ENCODE measurements around the gene DNAL1.
A peak's percentile ranks its signal among the peaks of the same experiment; 100 is the strongest.

DNAL1 gene

DNA sequence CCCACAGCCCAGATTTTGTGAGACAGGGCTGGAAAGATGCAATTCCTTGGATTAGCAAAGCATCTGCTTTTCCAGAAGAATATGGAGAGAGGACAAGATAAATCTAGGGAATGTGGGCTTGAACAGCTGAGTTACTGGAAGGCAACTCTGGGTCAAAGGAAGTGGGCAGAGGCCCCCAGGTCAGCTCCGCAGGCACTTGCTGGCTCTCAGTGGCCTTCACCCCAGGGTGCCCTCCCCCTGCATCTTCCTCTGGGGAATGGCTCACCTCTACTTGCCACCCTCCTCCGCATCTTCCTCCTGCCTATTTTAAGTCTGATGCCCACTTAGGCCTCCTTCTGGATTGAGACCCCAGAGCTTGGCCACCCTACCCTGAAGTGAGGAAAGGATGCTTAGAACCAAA is 79.9 kb downstream of the DNAL1 start:
- no peak for DNase-seq (ENCODE audit: low spot score)

DNA sequence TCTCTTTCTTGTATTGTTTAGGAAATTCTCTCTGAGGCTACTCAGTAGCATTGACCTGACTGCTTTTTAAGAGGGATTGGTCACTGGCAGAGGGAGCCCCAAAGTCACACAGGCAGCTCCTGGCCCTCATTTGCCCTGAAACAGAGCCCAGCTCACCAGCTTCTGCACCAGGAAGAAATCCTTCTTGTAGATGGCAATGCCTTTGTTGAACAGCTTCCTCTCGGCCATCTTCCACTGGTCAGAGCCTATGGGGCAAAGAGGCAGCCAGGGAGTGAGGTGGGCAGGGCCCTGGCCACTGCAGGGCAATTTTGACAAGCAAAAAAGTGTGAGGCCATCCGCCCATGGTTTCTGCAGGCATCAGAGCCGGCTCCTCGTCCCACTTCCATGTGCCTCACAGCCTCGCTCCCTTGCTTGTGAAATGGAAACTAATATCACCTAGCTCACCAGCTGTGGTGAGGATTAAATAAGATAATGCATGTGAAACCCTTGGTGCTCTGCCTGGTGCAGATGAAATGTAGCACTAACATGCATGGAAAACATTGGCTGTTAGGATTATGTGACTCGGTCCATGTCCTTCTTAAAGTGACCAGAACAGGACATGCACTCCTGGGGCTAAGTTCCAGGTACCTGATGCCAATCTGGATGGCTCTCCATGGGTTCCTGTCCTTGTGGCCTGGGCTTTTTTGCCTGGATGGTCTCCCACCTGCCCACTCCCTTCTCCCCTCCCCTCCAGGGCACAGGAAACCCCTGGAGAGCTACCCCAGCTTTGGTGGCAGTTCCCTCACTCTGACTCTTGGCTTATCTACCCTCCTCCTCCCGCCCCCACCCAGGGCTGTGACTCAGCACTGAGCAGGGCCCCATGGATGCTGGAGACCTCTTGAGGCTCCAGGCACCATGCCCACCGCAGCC is 80.6 kb downstream of the DNAL1 start:
- DNase-seq (ENCODE audit: low spot score): no peak

- no peak for DNase-seq (ENCODE audit: low spot score)
Observed at GRCh38 chr14:73726025-73726961, 81.5 kb downstream of the DNAL1 start.

DNA sequence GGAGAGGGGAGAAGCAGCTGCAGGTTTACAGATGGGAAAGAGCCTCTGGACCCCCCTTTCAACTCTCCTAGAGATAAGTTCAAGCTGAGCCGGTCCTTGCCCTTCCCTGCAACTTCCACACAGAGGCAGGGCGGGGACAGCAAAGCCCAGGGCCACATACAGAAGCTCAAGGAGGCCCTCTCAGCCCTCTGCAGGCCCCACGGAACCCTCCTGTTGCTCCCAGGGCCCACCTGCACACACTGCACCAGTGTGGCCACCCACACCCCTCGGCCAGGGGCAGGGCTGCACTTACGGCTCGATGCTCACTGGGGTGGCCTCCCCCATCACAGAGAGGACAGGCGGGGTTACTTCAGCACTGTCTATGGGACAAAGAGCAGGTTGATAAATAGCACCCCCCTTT is 82.4 kb downstream of the DNAL1 start:
- no peak for DNase-seq (ENCODE audit: low spot score)

DNA sequence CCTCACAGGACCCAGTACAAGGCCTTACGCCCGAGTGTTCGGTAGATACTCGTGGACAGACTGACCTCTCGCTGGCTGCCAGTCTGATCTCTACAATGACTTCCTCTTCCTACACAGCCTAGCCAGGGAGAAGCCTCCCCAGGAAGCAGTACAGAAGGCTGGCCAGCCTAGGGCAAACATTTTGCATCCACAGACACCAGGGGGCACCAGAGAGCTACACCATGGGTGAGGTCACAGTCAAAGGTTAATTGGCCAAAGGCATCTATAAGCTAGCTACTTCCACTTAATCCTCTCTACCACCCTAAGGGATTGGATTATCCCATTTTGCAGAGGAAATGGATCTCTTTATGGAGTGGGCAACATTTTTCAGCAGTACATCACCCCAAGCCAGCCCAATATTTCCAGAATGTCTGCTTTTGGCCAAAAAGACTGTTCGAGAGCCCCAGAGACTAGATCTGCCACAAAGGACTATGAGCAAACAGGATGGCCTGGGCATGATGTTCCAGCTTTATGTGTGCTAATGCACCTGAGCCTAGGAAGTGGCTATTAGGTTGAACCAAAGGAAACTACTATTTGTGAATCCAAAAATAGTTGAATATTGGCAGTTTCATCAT is 84.0 kb downstream of the DNAL1 start:
- DNase-seq (ENCODE audit: low spot score): peak; percentile 82

- DNase-seq (ENCODE audit: low spot score): no peak
Observed at GRCh38 chr14:73729556-73730265, 84.9 kb downstream of the DNAL1 start.

GRCh38 chr14:73731111-73731510 is 86.3 kb downstream of the DNAL1 start:
- DNase-seq (ENCODE audit: low spot score): no peak

DNA sequence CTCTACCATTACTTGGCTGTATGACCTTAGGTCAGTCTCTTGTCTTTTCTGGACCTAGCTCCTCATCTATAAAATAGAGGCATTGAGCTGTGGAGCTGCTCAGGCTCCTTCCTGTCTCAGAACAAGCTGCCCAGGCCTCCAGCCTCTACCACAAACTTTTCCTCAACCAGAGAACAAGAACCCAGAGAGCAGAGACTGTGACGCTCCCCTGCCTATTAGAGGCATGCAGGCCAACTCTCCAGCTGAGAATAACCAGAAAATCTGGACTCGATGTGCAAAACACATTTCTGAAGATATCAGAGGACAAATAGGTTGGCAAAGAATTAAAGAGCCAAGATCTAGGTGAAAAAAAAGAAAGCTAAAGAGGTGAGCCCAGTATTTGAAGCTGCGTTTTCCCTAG is 87.2 kb downstream of the DNAL1 start:
- no peak for DNase-seq (ENCODE audit: low spot score)

GRCh38 chr14:73736842-73737241 is 92.1 kb downstream of the DNAL1 start:
- DNase-seq (ENCODE audit: low spot score): no peak

DNA sequence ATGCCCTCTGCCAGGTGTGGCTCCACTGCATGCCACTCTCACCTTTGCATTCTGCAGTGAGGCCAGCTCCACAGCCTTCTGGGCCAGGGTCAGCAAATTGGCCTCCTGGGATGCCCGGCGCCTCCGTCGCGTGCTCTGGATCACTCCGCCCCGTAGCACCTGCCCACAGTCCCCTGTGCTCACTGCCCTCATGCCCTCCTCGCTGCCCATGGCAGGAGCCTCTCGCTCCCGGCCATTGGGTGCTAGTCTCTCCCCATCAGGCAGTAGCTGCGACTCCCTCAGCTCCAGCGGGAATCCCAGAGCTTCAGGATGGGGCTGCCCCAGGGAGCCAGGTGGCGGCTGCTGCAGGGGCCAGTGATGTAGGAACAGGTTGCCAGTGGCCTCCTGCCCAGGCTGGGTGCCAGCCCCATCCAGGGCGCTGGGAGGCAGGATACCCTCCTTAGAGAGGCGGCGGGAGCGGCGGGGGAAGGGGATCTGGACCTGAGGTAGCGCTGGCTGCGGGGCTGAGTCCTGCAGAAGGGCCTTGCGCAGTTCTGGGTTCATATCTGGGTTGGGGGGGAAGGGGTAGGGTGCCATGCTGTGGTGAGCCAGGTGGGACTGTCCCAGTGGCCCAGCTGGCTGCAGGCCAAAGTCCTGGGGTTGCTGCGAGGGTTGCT is 93.9 kb downstream of the DNAL1 start:
- no peak for DNase-seq (ENCODE audit: low spot score)

- DNase-seq (ENCODE audit: low spot score): no peak
Observed at GRCh38 chr14:73739174-73739898, 94.5 kb downstream of the DNAL1 start.

- no peak for DNase-seq (ENCODE audit: low spot score)
Observed at GRCh38 chr14:73739899-73740617, 95.3 kb downstream of the DNAL1 start.

DNA sequence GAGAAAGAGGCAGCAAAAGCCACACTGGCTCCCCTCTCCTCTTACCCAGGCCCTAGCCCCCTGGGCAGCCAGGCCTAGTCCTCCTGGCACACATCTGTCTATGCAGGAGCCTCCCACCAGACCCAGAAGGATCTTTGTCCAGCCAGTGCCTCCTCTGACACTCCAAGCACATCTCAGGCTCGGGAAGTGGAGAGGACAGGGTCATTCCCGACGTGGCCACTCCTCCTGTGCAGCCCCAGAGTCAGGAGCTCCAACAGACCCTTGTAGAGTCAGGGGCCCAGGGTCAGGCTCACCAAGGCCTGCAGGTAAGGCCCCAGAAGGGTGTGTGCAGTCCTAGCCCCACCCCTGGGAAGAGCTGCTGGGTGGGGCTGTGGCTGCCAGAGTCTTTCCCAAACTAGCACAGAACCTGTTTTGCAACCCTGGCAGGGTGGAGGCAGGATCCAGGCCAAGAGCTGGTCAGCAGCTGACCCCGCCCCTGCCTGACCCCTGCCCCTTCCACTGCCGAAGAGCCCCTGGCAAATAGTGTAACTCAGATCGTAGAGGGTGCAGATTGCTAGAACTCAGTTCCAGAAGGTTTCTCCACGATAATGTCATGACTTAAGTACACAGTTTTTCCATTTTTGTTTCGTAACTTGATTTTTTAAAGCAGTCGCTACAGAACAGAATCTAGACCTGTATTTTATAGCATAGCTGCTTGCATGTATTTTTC is 96.0 kb downstream of the DNAL1 start:
- no peak for DNase-seq (ENCODE audit: low spot score)

DNA sequence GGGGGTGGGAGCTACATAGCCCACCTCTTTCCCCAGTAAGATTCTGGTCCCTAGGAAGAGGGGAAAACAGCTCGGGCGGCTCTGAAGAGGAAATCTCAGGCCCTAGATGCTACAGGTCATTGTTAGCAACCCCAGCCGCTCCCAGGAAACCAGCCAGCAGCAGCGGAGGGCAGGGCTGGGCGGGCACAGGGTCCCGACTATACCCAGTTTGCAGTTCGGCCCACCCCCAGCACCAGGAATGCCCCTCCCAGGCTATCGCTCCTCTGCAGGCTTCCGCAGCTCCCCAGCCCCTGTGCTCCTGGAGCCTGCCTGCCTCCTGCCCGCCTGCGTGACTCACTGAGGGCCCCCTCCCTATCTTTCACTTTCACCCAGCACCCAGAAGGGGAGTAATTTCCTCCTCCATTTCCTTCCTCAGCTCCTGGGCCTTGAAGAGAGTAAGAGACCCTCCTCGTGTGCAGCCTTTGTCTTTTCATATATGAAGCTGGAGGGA is 96.6 kb downstream of the DNAL1 start:
- peak; percentile 81 for DNase-seq (ENCODE audit: low spot score)

- DNase-seq (ENCODE audit: low spot score): no peak
Observed at GRCh38 chr14:73741876-73742519, 97.2 kb downstream of the DNAL1 start.

DNA sequence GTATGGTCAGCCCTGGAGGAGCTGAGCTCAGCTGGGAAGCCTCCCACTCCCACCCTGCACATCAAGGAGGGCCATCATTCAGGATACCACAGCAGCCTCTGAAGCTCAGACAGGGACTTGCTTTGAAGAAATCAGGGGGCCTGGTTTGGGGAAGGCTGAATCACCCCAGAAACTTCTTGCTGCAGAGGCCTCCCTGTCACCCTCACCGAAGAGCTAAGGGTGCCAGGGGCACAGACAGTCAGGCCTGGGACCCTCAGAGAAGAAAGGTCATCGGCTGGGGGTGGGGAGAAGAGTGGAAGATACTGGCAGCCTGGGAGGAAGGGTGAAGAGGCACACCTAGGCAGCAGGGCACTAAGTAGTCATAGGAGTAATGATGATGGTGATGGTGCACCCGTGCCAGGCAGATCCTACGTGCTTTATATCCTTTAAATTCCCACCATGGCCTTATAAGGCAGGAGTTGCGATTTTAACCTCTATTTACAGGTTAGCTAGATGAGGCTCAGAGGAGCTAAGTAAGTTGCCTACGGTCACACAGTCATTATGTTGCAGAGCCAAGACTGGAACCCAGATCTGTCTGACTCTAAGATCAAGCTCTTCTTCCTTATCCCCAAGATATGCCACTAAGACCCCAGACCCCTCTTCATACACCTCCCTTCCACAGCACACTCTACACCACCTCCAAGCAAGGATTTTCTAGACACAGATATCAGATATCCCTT is 97.9 kb downstream of the DNAL1 start:
- no peak for DNase-seq (ENCODE audit: low spot score)

GRCh38 chr14:73743431-73743931 is 98.7 kb downstream of the DNAL1 start:
- no peak for DNase-seq (ENCODE audit: low spot score)
